ENCODE data around the gene NAV3.

NAV3 gene

DNA sequence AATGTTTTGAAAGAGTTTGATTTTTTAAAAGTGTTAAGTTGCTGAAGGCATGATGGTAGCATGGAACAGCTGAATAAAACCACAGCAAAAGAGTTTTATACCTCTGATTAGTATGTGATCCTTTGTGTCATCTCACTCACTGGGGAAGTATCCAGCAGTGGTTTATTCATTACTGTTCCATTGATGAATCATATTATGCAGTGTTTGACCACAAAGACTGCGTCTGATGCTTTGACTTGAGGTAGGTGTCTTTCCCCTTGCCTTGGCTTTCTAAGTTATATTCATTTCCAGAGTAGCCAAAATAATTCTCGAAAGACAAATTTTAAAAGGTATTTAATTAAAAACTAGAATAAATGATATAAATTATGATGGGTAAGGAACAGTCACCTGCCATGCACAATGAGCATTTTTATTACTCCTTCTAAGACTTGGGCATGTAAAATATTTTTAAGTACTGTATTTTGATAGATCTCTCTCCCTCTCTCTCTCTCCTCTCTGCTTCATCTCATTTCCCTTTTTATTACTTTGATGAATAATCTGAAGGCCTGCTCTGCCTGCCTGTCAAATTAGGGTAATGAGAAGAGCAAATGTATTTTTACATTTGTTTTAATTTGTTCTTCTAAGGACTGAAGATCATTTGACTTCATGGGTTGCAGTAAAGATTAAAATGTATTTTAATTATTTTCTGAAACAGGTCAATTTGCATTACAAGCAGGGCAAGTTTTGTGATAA is 164.9 kb downstream of the NAV3 start:
- DNase-seq = no peak

DNA sequence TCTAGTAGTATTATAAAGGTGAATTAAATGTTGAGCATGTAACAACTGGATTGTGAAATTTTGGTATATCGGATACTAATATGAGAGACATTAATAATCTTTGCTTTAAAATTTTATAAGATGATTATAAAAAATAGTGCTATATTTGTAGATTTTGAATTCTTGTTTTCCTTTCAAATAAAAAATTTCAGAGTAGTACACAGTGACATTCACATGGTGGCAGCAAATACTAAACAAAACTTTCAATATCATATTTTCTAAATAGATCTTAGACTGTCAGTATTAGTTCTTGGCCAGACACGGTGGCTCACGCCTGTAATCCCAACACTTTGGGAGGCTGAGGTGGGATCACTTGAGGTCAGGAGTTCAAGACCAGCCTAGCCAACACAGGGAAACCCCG is 166.0 kb downstream of the NAV3 start:
- no peak for DNase-seq

DNA sequence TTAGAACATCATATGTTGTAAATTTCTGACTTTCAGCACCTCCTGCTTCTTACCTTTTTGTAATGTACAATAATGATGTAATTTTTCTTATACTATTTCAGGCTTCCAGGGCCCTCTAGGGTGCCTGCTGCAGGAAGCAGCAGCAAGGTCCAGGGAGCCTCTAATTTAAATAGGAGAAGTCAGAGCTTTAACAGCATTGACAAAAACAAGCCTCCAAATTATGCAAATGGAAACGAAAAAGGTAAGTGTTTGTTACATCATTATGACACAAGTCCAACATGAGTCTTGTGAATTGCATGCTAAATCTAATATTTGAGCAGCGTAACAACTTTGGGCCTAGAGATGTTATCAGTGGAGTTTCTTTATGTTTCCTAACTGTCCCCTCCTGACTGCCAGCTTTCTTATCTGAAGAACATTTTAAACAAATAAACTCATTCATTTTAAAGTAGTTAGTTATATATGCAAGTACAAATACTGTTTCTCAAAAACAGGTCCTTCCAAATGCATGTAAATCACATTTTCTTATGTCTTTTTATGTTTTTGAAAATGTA is 167.6 kb downstream of the NAV3 start:
- no peak for DNase-seq

DNA sequence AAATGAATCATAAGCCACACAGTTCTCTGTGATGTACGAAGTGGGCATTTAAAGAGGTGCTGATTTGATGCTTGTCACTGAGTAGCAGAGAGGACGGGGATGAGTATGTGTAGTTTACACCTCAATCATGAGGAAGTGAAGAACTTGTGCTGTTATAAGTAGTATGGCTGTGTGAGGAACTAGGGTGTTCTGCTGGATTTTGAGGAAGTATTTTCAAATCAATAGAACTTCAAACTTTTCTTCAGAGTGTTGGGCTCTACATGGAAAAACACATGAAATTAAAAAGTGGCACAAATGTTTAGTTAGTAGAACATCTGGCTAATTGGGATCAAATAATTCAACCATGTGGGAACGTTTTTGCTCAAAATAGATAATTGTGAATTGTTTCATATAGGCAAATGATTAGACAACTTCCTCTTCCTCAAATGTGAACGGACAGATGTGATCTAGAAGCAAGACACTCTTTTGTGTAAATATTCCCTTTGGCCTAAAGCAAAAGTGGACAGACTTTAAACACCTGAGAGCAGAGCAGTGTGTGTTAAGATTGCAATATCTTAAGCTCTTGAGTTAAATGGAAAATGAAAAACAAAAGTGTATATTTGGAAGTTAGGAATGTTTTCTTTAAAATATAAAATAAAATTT is 168.5 kb downstream of the NAV3 start:
- no peak for DNase-seq

DNA sequence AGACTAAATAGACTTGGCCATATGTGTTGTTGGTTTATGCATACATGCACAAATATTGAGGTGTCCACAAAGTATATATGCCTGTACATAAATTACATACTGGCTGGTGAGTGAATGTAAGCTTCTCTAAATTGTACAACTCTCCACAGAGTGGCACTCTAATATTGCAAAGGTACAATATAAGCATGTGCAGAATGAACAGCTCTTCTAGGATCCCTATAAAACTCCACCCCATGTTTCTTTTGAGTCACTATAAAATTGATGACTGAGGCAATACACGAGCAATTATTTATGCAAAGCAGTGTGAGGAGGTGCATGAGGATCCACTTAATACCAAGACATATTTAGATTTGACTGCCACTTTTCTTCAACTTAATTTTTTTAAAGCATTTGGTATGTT is 172.2 kb downstream of the NAV3 start:
- no peak for DNase-seq

DNA sequence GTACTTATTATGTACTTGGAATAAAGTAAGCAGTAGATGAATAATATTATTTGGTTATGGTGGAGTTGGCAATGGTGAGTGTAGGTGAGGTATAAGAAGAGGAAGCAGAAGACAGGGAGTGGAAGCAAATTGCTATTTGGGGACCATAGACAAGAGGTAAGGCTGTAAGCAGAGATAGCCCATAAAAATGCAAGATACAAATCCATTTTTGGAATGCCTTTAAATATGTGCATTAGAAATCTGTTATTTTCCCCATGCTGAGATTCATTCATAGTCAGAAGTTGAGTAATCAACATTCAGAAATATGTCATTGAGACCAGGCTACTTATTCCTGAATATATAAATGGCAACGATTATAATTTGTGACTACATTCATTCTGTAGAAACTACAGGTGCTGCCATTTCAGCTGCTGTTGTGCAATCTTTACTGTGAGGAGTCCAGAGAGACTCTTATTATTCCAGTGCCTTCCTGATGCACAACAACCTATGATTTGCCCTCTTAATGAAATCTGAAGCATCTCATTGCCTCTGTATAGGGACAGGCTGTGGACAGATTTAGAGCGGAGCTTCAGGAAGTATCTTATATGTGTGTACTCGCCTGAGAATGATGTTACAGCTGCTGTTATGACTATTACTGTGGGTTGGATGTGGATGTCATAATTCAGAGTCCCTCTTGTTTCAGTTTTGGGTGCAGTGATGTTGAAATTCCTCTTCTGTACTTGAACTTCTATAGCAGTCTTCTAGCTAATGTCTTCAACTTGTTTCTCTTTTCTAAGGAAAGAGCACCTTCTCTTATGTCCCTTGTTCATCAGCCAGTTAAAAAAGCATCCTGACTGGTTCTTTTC is 173.8 kb downstream of the NAV3 start:
- DNase-seq = no peak

DNA sequence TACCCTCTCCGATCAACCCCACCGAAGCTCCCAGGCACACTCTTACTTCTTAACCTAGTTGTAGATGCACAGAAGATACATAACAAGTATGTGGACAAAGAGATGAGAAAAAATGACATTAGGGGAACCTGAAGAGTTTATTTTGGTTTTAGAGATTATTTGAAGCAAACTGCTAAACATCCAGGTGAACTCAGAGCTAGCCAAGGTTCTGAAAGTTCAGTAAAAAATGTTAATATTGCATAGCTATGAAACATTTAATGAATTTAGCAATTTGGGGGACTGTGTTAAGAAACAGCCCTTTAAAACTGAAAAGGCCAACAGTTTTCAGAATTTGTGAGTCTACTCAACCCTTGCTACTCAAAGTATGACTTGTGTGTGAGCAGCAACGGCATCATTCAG is 174.4 kb downstream of the NAV3 start:
- DNase-seq = no peak

DNA sequence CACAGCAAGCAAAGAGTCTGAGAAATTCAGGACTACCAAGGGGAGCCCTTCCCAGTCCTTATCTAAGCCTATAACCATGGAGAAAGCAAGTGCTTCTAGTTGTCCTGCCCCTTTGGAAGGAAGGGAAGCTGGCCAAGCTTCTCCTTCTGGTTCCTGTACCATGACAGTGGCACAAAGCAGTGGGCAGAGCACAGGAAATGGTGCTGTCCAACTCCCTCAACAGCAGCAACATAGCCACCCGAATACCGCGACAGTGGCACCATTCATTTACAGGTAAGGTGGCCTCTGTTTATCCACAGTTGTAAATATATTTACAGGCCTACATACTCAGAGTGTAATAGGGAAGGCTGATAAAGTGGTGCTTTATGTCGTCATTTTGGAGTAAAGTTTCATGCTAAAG is 176.5 kb downstream of the NAV3 start:
- no peak for DNase-seq

DNA sequence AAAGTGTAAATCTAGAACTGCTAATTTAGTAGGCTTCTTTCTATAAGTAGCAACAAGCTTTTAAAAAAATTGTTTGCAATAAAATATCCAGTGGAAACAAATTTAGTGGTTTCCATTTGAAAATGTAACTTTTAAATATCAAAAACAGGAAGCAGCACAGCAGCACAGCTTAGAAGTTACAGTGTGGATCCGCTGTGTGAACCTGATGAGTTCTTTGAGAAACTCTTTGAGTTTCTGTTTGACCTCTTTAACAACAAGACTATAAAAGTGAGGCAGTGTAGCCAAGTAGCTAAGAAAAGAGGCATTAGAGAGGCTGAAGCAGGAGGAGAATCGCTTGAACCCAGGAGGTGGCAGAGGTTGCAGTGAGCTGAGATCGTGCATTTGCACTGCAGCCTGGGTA is 178.3 kb downstream of the NAV3 start:
- no peak for DNase-seq

DNA sequence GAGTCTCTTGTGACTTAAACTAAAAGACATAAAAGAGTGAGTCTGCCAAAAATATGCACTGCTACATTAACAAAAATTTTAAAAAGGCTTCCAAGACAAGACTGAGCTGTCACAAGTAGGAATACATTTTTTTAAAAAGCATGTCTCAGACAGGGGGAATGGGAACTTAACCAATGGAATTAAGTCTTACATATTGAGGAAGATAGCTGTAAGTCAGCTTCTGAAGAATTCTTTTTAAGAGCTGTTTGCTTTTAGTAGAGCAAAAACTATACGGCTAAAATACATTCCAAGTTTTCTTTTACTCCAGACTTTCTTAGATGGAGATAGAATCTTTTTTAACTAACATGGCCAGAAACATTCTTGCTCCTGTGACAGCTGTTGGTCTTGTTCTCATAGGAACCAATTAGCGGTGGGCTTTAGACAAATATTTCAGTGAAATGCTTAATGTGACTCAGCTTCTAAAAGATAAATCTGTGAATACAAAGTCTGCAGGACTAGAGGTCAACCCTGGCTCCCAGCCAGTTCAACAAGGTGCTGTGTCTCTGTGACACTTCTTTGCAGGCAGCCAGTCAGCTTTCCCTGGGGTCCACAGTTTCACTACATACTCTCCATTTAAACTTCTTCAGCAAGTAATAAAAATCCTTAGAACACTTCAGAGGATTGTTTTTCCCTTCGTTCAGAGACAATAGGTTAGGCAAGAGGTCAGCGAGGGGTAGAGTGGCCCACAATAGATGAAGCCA is 187.6 kb downstream of the NAV3 start:
- no peak for DNase-seq

DNA sequence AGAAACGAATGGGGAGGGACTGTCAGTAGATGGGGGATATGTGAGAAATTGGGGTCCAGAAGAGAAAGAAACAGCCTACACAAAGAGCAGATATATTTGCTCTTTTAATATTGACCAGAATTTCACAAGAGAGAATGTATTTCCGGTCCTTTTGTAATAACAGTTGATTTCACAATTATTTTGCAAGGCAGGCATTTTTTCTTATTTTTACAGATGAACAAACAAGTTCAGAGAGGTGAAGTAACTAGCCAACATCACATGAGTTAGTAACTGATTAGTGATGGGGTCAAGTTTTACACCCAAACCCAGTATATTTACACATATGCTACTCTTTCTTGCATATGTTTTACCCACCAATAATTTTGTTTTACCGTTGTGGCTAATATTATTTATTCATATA is 188.2 kb downstream of the NAV3 start:
- DNase-seq = no peak

DNA sequence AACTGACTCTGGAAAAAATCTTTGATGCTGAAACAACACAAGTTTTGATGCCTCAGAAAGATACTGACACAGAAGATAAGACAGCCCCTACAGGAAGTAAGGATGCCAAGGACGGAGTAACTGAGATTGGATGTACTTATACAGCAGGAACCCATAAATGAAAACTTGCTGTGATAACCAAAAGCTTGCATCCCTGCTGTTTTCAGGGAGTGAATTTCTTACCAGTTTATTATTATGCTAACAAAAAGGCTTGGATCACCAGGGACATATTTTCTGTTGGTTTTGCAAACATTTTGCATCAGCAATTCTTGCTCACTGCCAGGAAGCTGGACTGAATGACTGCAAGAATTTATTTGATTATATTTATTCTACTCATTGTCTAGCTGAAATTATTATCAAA is 197.7 kb downstream of the NAV3 start:
- no peak for DNase-seq

DNA sequence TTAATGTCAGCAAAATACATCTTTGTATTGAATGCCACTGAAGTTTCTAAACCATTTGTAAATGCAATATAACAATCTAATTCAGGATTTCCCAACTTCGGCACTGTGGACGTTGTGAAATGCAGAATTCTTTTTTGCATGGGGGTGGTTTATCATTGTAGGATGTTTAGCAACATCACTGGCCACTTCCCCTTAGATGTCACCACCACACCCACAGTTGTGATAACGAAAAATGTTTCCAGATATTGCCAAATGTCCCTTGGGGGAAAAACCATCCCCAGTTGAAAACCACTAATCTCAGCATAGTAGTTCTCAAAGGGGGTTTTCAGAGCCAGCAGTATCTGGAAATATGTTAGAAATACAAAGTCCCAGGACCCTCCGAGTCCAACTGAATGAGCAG is 203.3 kb downstream of the NAV3 start:
- DNase-seq = no peak

DNA sequence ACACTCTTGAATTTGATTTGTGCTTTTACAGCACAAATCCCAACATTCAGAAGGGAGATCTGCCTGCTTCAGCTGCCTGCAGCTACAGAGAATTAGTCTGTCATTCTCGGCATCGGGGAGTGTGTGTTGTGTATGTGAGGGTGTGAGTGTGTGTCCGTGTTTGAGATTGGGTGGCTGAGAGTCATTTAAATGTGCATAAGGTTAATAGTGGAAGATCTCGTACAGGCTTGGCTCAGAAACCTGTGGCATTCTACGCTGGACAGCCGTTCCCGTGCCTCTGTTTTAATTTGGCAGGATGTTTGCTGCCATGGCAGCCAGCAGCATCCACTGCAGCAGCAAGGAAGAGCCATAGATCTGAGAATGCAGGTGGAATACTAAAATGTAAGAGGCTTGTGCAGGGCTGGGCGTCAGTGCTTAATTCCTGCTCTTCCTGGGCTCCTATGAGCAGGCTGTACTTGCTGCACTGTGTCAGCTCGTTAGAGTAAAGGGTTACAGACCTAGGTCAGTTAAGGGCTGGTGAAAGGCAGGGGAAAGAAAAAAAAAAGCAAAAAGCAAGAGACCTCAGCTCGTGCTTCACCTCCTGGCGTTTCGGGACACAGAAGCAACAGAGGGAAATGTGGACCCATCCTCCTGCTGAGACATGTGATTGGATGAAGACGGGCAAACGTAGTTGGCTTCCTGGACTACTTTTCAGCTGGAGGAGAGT is 205.4 kb downstream of the NAV3 start:
- no peak for DNase-seq

DNA sequence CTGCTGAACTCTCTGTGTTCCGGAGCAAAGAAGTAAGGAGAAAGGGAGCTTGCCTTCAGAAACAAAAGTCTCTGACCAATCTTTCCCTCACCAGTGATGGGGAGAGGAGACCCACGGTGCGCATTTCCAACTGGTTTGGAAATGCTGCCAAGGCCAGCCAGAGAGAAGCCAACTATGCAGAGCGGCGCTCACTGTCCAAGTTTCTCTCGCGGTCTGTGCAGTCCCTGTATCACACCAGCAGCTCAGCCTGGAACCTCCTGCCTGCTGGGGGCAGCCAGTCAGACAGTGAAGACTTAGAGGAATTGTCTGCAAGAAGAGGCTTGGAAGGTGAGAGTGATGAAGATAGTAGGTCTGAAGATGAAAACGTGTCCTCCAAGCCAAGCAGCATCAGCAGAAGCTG is 206.2 kb downstream of the NAV3 start:
- no peak for DNase-seq

DNA sequence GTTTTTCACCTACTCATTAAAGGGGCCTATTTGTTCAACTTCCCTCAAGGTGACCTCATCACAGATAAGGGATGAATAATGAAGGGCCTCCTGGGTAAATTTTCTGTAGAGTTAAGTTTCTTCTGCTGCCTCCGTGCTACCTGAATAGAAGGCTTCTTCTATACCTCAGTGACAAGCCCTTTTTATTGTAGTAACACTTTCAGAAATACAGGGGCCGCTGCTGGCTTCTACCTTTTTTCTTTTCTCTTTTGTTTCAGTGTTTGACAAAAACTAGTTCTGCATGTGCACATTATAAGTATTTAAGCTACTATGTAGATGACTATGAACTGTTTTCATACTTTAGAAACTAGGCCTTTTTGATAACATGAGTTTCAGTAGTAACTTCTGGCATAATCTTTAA is 207.0 kb downstream of the NAV3 start:
- DNase-seq = no peak

DNA sequence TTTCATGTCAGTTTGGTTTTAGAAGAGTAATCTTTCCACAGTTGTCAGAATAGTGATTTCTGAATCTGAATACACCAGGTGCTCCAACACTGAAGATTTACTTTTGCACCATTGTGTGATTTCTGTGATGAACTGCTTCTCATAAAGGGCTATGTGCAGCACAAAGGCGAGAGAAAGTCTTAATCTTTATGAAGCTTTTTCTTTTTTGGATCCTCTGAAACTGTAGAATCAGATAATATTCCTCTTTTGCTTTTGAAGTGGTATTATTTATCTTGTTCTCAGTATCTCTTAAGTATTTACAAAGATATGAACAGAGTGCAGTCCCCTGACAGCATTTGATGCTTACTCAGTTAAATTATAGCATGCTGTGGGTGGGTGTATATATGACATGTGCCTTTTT is 207.8 kb downstream of the NAV3 start:
- no peak for DNase-seq

DNA sequence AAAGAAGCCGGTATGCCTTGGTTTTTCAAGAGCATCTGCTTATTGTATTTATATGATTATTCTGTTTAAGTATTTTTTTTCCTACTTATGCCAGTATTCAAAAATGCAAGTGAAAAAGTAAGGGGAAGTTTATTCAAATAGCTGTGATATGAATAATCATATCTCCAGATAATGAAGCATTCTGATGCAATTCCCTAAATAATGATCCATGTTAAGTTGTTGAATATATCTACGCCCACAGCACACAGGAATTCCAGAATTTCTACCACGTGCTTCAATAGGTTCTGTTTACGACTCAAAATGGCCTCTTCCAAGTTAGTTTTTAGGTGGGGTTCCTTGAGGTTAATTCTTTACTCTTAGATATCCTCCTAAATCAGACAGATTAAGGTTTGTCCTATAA is 208.3 kb downstream of the NAV3 start:
- DNase-seq = no peak

DNA sequence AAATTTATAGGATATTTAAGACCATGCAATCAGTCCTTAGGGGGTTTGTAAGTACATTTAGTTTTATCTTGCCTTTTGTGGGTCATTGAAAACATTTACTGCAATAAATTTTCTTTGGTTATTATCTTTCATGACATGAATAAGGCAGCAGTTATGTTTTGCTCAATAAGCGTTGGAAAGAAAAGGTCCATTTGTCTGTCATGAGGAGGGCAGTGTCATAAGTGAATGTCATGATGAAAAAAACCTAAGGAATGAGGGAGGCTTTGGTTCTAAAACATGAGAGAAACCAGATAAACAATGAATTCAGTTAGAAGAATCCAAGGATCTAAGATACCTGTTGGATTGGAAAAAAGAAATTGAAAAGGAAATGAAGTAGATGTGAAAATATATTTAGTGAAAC is 209.4 kb downstream of the NAV3 start:
- DNase-seq = no peak

DNA sequence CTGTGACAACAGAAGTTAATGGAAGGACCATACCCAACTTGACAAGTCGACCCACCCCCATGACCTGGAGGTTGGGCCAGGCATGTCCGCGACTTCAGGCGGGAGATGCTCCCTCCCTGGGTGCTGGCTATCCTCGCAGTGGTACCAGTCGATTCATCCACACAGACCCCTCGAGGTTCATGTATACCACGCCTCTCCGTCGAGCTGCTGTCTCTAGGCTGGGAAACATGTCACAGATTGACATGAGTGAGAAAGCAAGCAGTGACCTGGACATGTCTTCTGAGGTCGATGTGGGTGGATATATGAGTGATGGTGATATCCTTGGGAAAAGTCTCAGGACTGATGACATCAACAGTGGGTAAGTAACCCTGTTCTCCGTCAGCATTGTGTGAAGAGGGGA is 220.1 kb downstream of the NAV3 start:
- no peak for DNase-seq

DNA sequence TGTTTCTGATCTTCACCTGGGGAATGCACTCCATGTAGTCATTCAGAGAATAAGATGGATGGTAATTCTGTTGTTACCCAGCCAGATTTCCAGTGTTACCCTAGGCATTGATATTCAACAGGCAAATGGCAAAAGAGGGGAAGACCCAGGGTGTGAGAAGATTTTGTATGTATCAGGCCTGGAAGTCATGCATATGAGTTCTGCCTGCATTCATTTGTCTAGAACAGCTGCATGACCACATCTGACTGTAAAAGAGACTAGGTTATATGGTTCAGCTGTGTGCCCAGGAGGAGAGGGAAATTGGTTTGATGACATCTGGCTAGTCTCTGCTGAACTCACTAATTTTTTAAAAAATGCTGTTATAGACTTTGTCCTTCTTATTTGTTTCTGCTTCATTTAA is 224.9 kb downstream of the NAV3 start:
- no peak for DNase-seq

DNA sequence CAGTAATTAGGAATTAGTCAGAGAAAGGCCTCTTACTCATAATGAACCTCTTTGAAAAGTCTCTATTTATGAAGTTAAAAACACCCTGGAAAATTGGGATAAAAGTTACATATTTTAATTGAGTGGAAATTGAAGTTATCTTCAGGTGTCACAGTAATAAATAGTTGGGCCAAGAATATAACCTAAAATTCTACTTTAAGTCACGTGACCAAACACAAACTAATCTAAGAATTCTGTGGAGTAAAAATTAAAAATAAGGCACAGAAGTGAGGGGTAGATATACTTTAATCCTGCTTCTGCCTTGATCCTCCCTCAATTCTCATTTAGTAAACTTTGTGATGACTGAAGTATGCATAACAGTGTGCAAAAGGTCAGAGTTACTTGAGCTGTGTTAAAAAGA is 226.4 kb downstream of the NAV3 start:
- DNase-seq = no peak

DNA sequence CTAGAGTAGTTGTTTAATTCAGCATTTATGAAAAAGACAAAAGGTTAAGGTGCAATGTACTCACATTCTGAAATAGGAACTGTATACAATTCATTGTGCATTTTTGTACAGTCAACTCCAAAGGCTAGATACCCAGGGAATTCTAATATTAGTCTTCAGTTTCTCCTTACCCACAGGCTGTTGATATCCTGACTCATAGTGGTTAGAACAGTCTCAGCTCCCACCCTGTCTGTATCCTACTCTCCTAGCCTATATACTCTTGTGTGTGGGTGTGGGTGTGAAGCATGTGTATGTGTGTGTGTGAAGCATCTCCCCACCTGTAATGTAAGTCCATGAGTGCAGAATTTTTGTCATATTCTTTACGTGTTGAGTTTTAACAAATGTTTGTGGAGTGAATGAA is 229.5 kb downstream of the NAV3 start:
- no peak for DNase-seq

Data from DMS79 (cell line).